HCT116 (cell line): ENCODE results near the gene IGSF9. TPM values are rescaled to one million over a fixed set of nuclear protein-coding genes. Genes with fewer than 3 reads are reported as not detected.
A peak's percentile ranks its signal among the peaks of the same experiment; 100 is the strongest.

Source experiments
- ATAC-seq: fragments of 200-7000 bp; cut with Tn5 transposase; 2 replicates; pipeline ENCODE4 v1.9.1; 2020; ENCODE audit warnings: mild to moderate bottlenecking, moderate library complexity
- BruUV-seq: library from RNA; stranded (reverse); fragments of 400-500 nt; replicated peaks from 2 replicates; lab custom pipeline; 2021; lab: Mats Ljungman, UMichigan
- CTCF ChIA-PET: fragments of 300-600 bp; sonication (Branson Sonifier 250); formaldehyde crosslinking; loops from one replicate; lab custom pipeline; 2021; ENCODE audit warnings: antibody characterized with exemption; lab: Charles Lee
- POLR2A ChIA-PET: fragments of 300-600, 350-600 bp; sonication (Branson Sonifier 250); formaldehyde crosslinking; loops from one replicate; lab custom pipeline; 2021; ENCODE audit warnings: antibody characterized with exemption; lab: Charles Lee
- RAD21 ChIA-PET, 2 experiments: fragments of 300-600 bp; sonication (Branson Sonifier 250); formaldehyde crosslinking; loops; one replicate each; lab custom pipeline; 2023; ENCODE audit warnings: low total read pairs in 2 of 2; ENCODE audit not compliant: uncharacterized antibody in 2 of 2, unreplicated experiment in 2 of 2, low non-redundant PET in 1 of 2; lab: Charles Lee
- DNase-seq: peaks from one replicate; pipeline ENCODE4 v3.0.0-alpha.2; 2010; ENCODE audit warnings: low read depth, low spot score
- H2AFZ ChIP-seq: fragments of 200-600 bp; shearing (Covaris generic), sonication (generic); 2 replicates; pipeline ENCODE4 v1.6.1; 2017; ENCODE audit warnings: low read depth, mixed run types, mixed read lengths, antibody characterized with exemption, low read length; ENCODE audit not compliant: poor library complexity, severe bottlenecking
- H3K27ac ChIP-seq: 2 replicates; pipeline ENCODE4 v1.5.1; 2012; ENCODE audit warnings: low read depth, low read length
- H3K27me3 ChIP-seq: fragments of 200-600 bp; sonication (generic); 2 replicates; pipeline ENCODE4 v1.6.1; 2016; ENCODE audit warnings: mixed run types, low read length, mixed read lengths; ENCODE audit not compliant: insufficient read depth
- H3K36me3 ChIP-seq, 2 experiments: fragments of 200-500 bp in 1 of 2; fragments of 200-600 bp in 1 of 2; sonication (Bioruptor generic) in 1 of 2; sonication (generic) in 1 of 2; 2 replicates each; pipeline versions ENCODE4 v1.5.1 to v1.6.1; 2014 to 2016; ENCODE audit warnings: low read length in 2 of 2, inconsistent platforms in 1 of 2, mixed read lengths in 1 of 2, mixed run types in 1 of 2; ENCODE audit not compliant: insufficient read depth in 2 of 2, control insufficient read depth in 1 of 2
- H3K4me1 ChIP-seq, 2 experiments: fragments of 200-600 bp in 1 of 2; sonication (generic) in 1 of 2; 2 replicates each; pipeline versions ENCODE4 v1.5.1 to v1.6.1; 2012 to 2017; ENCODE audit warnings: low read length in 2 of 2, inconsistent platforms in 1 of 2, mild to moderate bottlenecking in 1 of 2, mixed read lengths in 1 of 2, mixed run types in 1 of 2, moderate library complexity in 1 of 2; ENCODE audit not compliant: insufficient read depth in 2 of 2, control insufficient read depth in 1 of 2
- H3K4me2 ChIP-seq: fragments of 200-600 bp; sonication (generic); 2 replicates; pipeline ENCODE4 v1.6.1; 2017; ENCODE audit warnings: mixed run types, low read length, mixed read lengths
- H3K4me3 ChIP-seq, 2 experiments: fragments of 200-600 bp in 1 of 2; sonication (generic) in 1 of 2; replicated peaks in 1 of 2; 2 replicates each; pipeline ENCODE4 v1.5.1; 2011 to 2016; ENCODE audit warnings: low read length in 2 of 2, control low read depth in 1 of 2, low read depth in 1 of 2, mild to moderate bottlenecking in 1 of 2, mixed read lengths in 1 of 2, mixed run types in 1 of 2
- H3K79me2 ChIP-seq: fragments of 200-600 bp; sonication (generic); 2 replicates; pipeline ENCODE4 v1.6.1; 2017; ENCODE audit warnings: mild to moderate bottlenecking, mixed run types, low read length, moderate library complexity, mixed read lengths; ENCODE audit not compliant: insufficient read depth
- H3K9ac ChIP-seq: fragments of 200-600 bp; sonication (generic); 2 replicates; pipeline ENCODE4 v1.6.1; 2016; ENCODE audit warnings: low read length, mixed read lengths
- H3K9me2 ChIP-seq: fragments of 200-600 bp; sonication (generic), shearing (Covaris generic); 2 replicates; pipeline ENCODE4 v1.6.1; 2017; ENCODE audit warnings: mixed run types, mild to moderate bottlenecking, moderate library complexity; ENCODE audit not compliant: insufficient read depth
- H3K9me3 ChIP-seq, 2 experiments: fragments of 200-500 bp in 1 of 2; fragments of 200-600 bp in 1 of 2; sonication (Bioruptor generic) in 1 of 2; sonication (generic) in 1 of 2; 2 replicates each; pipeline ENCODE4 v1.6.1; 2014 to 2017; ENCODE audit warnings: low read length in 2 of 2, mixed read lengths in 2 of 2, inconsistent platforms in 1 of 2, low read depth in 1 of 2, mild to moderate bottlenecking in 1 of 2, mixed run types in 1 of 2, moderate library complexity in 1 of 2; ENCODE audit not compliant: control insufficient read depth in 1 of 2, insufficient read depth in 1 of 2
- H4K20me1 ChIP-seq: fragments of 200-600 bp; sonication (generic), shearing (Covaris generic); 2 replicates; pipeline ENCODE4 v1.6.1; 2017; ENCODE audit warnings: mixed run types, mild to moderate bottlenecking, moderate library complexity; ENCODE audit not compliant: insufficient read depth
- CEBPB ChIP-seq: IDR thresholded peaks from 2 replicates; pipeline ENCODE4 v1.6.1; 2012; ENCODE audit warnings: low read depth
- EGR1 ChIP-seq: IDR thresholded peaks from 2 replicates; pipeline ENCODE4 v1.6.1; 2012; ENCODE audit warnings: low read depth
- EZH2 ChIP-seq: fragments of 200-600 bp; sonication (generic); IDR thresholded peaks from 2 replicates; pipeline ENCODE4 v1.6.1; 2017; ENCODE audit warnings: antibody characterized with exemption, mixed run types
- FOSL1 ChIP-seq: IDR thresholded peaks from 2 replicates; pipeline ENCODE4 v1.6.1; 2012; ENCODE audit warnings: low read depth
- POLR2A ChIP-seq: IDR thresholded peaks from 2 replicates; pipeline ENCODE4 v1.7.0; 2011; ENCODE audit warnings: borderline replicate concordance; ENCODE audit not compliant: insufficient read depth, insufficient read length; ENCODE audit errors: extremely low read depth
- POLR2AphosphoS5 ChIP-seq: IDR thresholded peaks from 2 replicates; pipeline ENCODE4 v1.6.1; 2011; ENCODE audit warnings: mild to moderate bottlenecking, low read depth, low read length, moderate library complexity
- REST ChIP-seq: IDR thresholded peaks from 2 replicates; pipeline ENCODE4 v1.6.1; 2012; ENCODE audit warnings: low read depth
- SP1 ChIP-seq: IDR thresholded peaks from 2 replicates; pipeline ENCODE4 v1.6.1; 2012; ENCODE audit warnings: low read depth
- SRF ChIP-seq: IDR thresholded peaks from 2 replicates; pipeline ENCODE4 v1.6.1; 2012; ENCODE audit warnings: low read depth
- ZFX ChIP-seq: fragments of 450-650 bp; IDR thresholded peaks from 2 replicates; pipeline ENCODE4 v1.6.1; 2017
- intact Hi-C: fragments of 100-400 bp; cut with micrococcal nuclease; formaldehyde crosslinking; loops from 2 replicates; pipeline ENCODE4 v1.10.0; 2022
- total RNA-seq: library from RNA; stranded (reverse); gene quantifications from one replicate; pipeline ENCODE4 v1.2.1, GENCODE V29; 2021; ENCODE audit not compliant: unreplicated experiment
- TF ChIP-seq, protein P1 (sequence below): IDR thresholded peaks from 2 replicates; pipeline ENCODE4 v1.6.1; 2011; ENCODE audit warnings: mild to moderate bottlenecking, low read length, moderate library complexity; ENCODE audit not compliant: insufficient replicate concordance; ENCODE audit errors: extremely low read depth
- TF ChIP-seq, protein P2 (sequence below): IDR thresholded peaks from 2 replicates; pipeline ENCODE4 v1.6.1; 2012

Gene IGSF9
- total RNA-seq, 1 experiment from 2014 or later: 10.3 TPM

DNA sequence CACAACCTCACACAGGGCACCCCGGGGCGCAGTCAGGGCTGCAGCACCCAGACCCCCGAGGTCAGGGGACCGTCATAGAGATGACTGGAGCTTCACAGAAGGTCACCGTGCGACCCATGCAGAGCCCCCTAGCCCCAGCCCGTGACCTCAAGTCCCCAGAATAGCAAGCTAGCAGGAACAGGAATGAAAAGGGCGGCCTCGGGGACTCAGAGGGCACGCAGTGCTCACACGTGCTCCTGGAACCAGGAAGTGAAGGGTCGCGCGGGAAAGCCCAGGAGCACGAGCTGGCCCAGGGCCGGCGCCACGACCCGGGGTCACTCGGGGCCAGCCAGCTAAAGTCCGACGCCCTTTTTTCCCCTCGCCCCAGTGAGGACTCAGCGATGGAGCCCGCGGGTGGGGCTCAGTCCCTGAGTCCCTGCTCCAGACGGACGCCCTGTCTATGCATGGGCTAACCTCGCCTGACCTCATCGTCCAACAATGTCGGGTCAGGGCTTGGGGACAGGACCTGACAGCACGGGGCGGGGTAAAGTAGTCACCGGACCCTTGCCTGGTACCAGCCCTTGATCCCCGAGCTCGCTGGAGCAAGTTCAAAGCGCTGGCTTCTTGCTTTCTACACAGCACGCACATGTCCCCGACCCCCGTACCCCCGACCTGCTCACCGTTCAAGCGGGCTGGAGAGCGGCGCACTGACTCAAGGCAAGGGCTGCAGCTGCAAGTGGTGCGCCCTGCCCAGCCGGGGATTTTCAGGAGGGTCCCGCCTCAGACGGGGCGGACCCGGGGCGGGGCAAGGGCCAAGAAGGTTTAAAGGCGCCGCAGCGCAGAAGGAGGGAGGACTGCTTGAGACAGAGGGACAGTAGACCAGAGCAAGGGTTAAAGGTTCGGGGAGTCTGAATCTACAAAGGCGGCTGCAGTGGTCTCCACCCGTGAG is 20.4 kb downstream of the IGSF9 start, which contains the start of gene TAGLN2 (continued):
- TF ChIP-seq, protein P1, sequence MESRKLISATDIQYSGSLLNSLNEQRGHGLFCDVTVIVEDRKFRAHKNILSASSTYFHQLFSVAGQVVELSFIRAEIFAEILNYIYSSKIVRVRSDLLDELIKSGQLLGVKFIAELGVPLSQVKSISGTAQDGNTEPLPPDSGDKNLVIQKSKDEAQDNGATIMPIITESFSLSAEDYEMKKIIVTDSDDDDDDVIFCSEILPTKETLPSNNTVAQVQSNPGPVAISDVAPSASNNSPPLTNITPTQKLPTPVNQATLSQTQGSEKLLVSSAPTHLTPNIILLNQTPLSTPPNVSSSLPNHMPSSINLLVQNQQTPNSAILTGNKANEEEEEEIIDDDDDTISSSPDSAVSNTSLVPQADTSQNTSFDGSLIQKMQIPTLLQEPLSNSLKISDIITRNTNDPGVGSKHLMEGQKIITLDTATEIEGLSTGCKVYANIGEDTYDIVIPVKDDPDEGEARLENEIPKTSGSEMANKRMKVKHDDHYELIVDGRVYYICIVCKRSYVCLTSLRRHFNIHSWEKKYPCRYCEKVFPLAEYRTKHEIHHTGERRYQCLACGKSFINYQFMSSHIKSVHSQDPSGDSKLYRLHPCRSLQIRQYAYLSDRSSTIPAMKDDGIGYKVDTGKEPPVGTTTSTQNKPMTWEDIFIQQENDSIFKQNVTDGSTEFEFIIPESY: no peak
- TF ChIP-seq POLR2A (peak; percentile 76), POLR2AphosphoS5 (peak; percentile 92)
- TF ChIP-seq, protein P2, sequence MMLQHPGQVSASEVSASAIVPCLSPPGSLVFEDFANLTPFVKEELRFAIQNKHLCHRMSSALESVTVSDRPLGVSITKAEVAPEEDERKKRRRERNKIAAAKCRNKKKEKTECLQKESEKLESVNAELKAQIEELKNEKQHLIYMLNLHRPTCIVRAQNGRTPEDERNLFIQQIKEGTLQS: no peak

GRCh38 chr1:159924025-159924790 is 21.2 kb downstream of the IGSF9 start:
- RAD21 ChIA-PET: interaction anchor here in 1 of 2 experiments (0.9 kb wide), 1 partner anchor 31 kb away, joined by 3 read pairs; no protein-coding TSS in a partner anchor
- no TSS peak for BruUV-seq
- no peak for TF ChIP-seq EZH2
- no peak for TF ChIP-seq ZFX
- TF ChIP-seq EGR1: peak; percentile 79
- TF ChIP-seq FOSL1: peak; percentile 92
- TF ChIP-seq REST: no peak
- peak; percentile 91 for TF ChIP-seq SP1
- TF ChIP-seq, protein P2: no peak
- TF ChIP-seq, protein P1: peak; percentile 77
- no peak for TF ChIP-seq SRF
- no peak; the same call in 1 of the 2 replicates for TF ChIP-seq CEBPB

More at GRCh38 chr1:159924025-159924790, 21.2 kb downstream of the IGSF9 start:
- peaks cover 36% of the 10 kb centered on the region for H3K79me2 ChIP-seq
- ChIA-PET CTCF (interaction anchor here (0.9 to 1.5 kb wide), 4 partner anchors 31 to 328 kb away, joined by 3 to 13 read pairs (median 6); no protein-coding TSS in a partner anchor), POLR2A (interaction anchor here (1.0 to 1.6 kb wide), 3 partner anchors 8 to 86 kb away, joined by 3 to 8 read pairs (median 3); no protein-coding TSS in a partner anchor)
- no peaks in the 10 kb centered on the region for H3K9me3 ChIP-seq
- no peaks in the 10 kb centered on the region for H3K9me2 ChIP-seq
- peak overlapping the region; percentile 73 for H3K27ac ChIP-seq
- H3K4me3 ChIP-seq: peak overlapping the region; percentile 57 to 62
- peak overlapping the region; percentile 93 for H3K4me2 ChIP-seq
- peak overlapping the region; percentile 87 for H3K9ac ChIP-seq
- H3K4me1 ChIP-seq: peaks cover 21 to 42% of the 10 kb centered on the region in 2 experiments
- H3K27me3 ChIP-seq: no peaks in the 10 kb centered on the region
- intact Hi-C loops: no loop called here
- DNase-seq (peak; percentile 55), ATAC-seq (peak; percentile 56)
- H4K20me1 ChIP-seq: no peaks in the 10 kb centered on the region; the same call in 1 of the 2 replicates
- H3K36me3 ChIP-seq: peaks cover 3 to 14% of the 10 kb centered on the region in 2 experiments; a peak in 3 of 4 replicates
- H2AFZ ChIP-seq: no peak overlapping the region
